ENCODE results near the gene OOSP3. TPM values are rescaled to one million over a fixed set of nuclear protein-coding genes. Genes with fewer than 3 reads are reported as not detected.

OOSP3 gene
- total RNA-seq, 2 experiments from 2014 or later = not detected

DNA sequence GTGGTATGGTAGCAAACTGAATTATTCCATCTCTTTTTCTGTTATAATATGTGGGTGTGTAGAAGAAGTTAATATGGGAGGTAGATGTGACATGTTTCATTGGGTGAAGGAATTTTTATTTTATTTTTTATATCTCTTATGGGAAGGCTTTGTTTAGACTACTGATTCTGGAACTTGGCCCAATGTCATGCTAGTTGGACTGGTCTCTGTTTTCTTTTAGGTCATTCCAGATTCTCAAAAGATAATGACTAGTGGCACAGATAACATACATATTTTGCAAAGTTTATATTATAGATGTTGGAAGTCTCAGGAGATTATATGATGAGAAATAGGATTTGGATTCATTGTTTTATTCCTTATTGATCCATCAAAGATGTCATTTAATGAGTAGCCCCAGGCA, 1.3 kb upstream of the OOSP3 start:
- H3K4me1 ChIP-seq (ENCODE audit: insufficient read depth, low read length, poor library complexity, severe bottlenecking) = no peaks in the 10 kb centered on the region
- H3K4me3 ChIP-seq (ENCODE audit: low read depth, low read length, poor library complexity, severe bottlenecking) = no peak overlapping the region
- no peak for TF ChIP-seq CTCF (conservative IDR thresholded peaks at IDR 0.05; ENCODE audit: low read length)
- TF ChIP-seq EZH2phosphoT487 (IDR thresholded peaks at IDR 0.05; ENCODE audit: borderline replicate concordance, low read depth, low read length) = no peak
- no peak overlapping the region for H3K27ac ChIP-seq (ENCODE audit: low read depth, low read length, poor library complexity, severe bottlenecking)
- no TSS peak for BruUV-seq (replicated peaks)
- H2AFZ ChIP-seq (ENCODE audit: low read length) = no peak overlapping the region
- no peaks in the 10 kb centered on the region for H3K36me3 ChIP-seq (ENCODE audit: insufficient read depth, low read length)
- no peak for DNase-seq (ENCODE audit: low spot score)
- POLR2A ChIA-PET = no interaction called here
- intact Hi-C loops (cut with micrococcal nuclease; ENCODE audit: unreplicated experiment) = no loop called here
- H3K4me2 ChIP-seq (ENCODE audit: low read length) = no peak overlapping the region
- H3K9me2 ChIP-seq (ENCODE audit: insufficient read depth, low read length) = no peaks in the 10 kb centered on the region
- no peaks in the 10 kb centered on the region for H3K79me2 ChIP-seq (ENCODE audit: insufficient read depth, low read depth, low read length)
- H3K9me3 ChIP-seq (ENCODE audit: low read length) = no peaks in the 10 kb centered on the region
- H4K20me1 ChIP-seq (ENCODE audit: insufficient read depth, low read length) = no peaks in the 10 kb centered on the region
- CTCF ChIA-PET (ENCODE audit: unreplicated experiment) = no interaction called here

DNA sequence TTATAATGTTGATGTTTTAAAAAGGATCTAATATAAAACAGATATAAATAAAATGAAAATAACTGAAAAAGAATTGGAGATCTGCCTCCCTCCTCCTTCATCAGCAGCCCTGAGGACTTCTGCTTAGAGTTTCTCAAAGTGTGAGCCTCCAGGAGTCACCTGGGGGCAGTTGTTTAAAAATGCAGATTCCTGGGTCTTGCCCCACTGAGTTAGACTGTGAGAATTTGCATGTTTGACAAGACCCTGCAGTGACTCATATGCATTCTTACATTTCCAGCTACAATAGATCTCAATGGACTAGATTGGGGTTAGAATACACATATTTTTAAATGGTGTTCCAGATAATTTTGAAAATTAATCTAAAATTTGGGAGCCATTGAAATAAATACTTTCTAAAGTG, 798 bp upstream of the OOSP3 start:
- no peaks in the 10 kb centered on the region for H3K36me3 ChIP-seq (ENCODE audit: insufficient read depth, low read length)
- no peaks in the 10 kb centered on the region for H3K79me2 ChIP-seq (ENCODE audit: insufficient read depth, low read depth, low read length)
- H3K9me2 ChIP-seq (ENCODE audit: insufficient read depth, low read length) = no peaks in the 10 kb centered on the region
- H4K20me1 ChIP-seq (ENCODE audit: insufficient read depth, low read length) = no peaks in the 10 kb centered on the region
- no peak overlapping the region for H3K27ac ChIP-seq (ENCODE audit: low read depth, low read length, poor library complexity, severe bottlenecking)
- no peaks in the 10 kb centered on the region for H3K4me1 ChIP-seq (ENCODE audit: insufficient read depth, low read length, poor library complexity, severe bottlenecking)
- CTCF ChIA-PET (ENCODE audit: unreplicated experiment) = no interaction called here
- BruUV-seq (replicated peaks) = no TSS peak
- no peak overlapping the region for H2AFZ ChIP-seq (ENCODE audit: low read length)
- H3K9me3 ChIP-seq (ENCODE audit: low read length) = no peaks in the 10 kb centered on the region
- no peak for TF ChIP-seq CTCF (conservative IDR thresholded peaks at IDR 0.05; ENCODE audit: low read length)
- TF ChIP-seq EZH2phosphoT487 (IDR thresholded peaks at IDR 0.05; ENCODE audit: borderline replicate concordance, low read depth, low read length) = no peak
- DNase-seq (ENCODE audit: low spot score) = no peak
- no peak overlapping the region for H3K4me2 ChIP-seq (ENCODE audit: low read length)
- intact Hi-C loops (cut with micrococcal nuclease; ENCODE audit: unreplicated experiment) = no loop called here
- H3K4me3 ChIP-seq (ENCODE audit: low read depth, low read length, poor library complexity, severe bottlenecking) = no peak overlapping the region
- POLR2A ChIA-PET = no interaction called here

- Histone ChIP-seq H3K9me2 (ENCODE audit: insufficient read depth, low read length) (no peaks in the 10 kb centered on the region), H4K20me1 (ENCODE audit: insufficient read depth, low read length) (no peaks in the 10 kb centered on the region), H3K4me1 (ENCODE audit: insufficient read depth, low read length, poor library complexity, severe bottlenecking) (no peaks in the 10 kb centered on the region), H3K79me2 (ENCODE audit: insufficient read depth, low read depth, low read length) (no peaks in the 10 kb centered on the region), H3K27ac (ENCODE audit: low read depth, low read length, poor library complexity, severe bottlenecking) (no peak overlapping the region), H3K4me2 (ENCODE audit: low read length) (no peak overlapping the region), H3K9me3 (ENCODE audit: low read length) (no peaks in the 10 kb centered on the region), H3K36me3 (ENCODE audit: insufficient read depth, low read length) (no peaks in the 10 kb centered on the region), H3K4me3 (ENCODE audit: low read depth, low read length, poor library complexity, severe bottlenecking) (no peak overlapping the region), H2AFZ (ENCODE audit: low read length) (no peak overlapping the region)
- ChIA-PET POLR2A (interaction anchor here (0.6 kb wide), 1 partner anchor 596 kb away, joined by 3 read pairs; no protein-coding TSS in a partner anchor), CTCF (ENCODE audit: unreplicated experiment) (no interaction called here)
- no peak for DNase-seq (ENCODE audit: low spot score)
- TF ChIP-seq EZH2phosphoT487 (IDR thresholded peaks at IDR 0.05; ENCODE audit: borderline replicate concordance, low read depth, low read length) = no peak
- TF ChIP-seq CTCF (conservative IDR thresholded peaks at IDR 0.05; ENCODE audit: low read length) = no peak
- intact Hi-C loops (cut with micrococcal nuclease; ENCODE audit: unreplicated experiment) = no loop called here
- BruUV-seq (replicated peaks) = no TSS peak
Measured at GRCh38 chr11:59879567-59879966, 985 bp downstream of the OOSP3 start.
